Measurements from ENCODE around the gene SF1.

Gene SF1

GRCh38 chr11:64715756-64716472 is 62.4 kb downstream of the SF1 start:
- Histone ChIP-seq H3K36me3 (ENCODE audit: insufficient read depth, low read length) (no peaks in the 10 kb centered on the region), H3K4me1 (ENCODE audit: insufficient read depth, low read length) (peaks cover 17% of the 10 kb centered on the region; the same call in 1 of the 2 replicates), H3K9ac (ENCODE audit: low read depth, low read length) (no peak overlapping the region), H3K9me3 (ENCODE audit: control insufficient read depth, insufficient read depth, low read length) (no peaks in the 10 kb centered on the region)

DNA sequence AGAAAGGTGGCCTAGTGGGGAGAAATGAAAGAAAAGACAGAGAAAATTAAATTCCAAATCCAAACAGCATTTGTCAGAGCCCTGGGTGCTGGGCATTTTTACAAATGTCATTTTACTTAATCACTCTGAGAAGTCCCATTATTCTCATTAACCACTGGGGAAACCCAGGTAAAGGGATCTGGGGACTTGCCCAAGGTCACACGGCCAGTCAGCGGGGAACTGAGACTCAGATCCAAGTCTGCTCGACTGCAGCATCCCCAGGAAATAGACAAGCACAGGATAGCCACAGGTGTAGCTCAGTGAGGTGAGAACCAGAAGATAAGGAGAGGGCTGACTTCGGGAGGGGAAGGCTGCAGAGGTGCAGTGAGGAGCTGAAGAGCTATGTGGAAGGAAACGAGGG is 63.2 kb downstream of the SF1 start:
- Histone ChIP-seq H3K9me3 (ENCODE audit: control insufficient read depth, insufficient read depth, low read length) (no peaks in the 10 kb centered on the region), H3K36me3 (ENCODE audit: insufficient read depth, low read length) (no peaks in the 10 kb centered on the region), H3K9ac (ENCODE audit: low read depth, low read length) (no peak overlapping the region), H3K4me1 (ENCODE audit: insufficient read depth, low read length) (peaks cover 24% of the 10 kb centered on the region)

- Histone ChIP-seq H3K36me3 (ENCODE audit: insufficient read depth, low read length) (no peaks in the 10 kb centered on the region), H3K4me1 (ENCODE audit: insufficient read depth, low read length) (peaks cover 26% of the 10 kb centered on the region), H3K9me3 (ENCODE audit: control insufficient read depth, insufficient read depth, low read length) (no peaks in the 10 kb centered on the region), H3K9ac (ENCODE audit: low read depth, low read length) (no peak overlapping the region)
Observed at GRCh38 chr11:64714666-64715065, 63.7 kb downstream of the SF1 start.
